ENCODE results near the gene UBE2K. TPM values are rescaled to one million over a fixed set of nuclear protein-coding genes. Genes with fewer than 3 reads are reported as not detected.

The UBE2K gene
- 24.0 and 27.8 TPM in 2 replicates for total RNA-seq

GRCh38 chr4:39697740-39698423, at the start of gene UBE2K:
UBE2K (plus strand) TSS chr4:39698136; CDS start chr4:39698328, 192 bp downstream.

Other genes starting within 250 kb of the UBE2K start
- gene RPL9, start 239.2 kb upstream of the UBE2K start, total RNA-seq = 797 and 920 TPM in 2 replicates
- 4.7 and 5.8 TPM in 2 replicates for gene LIAS, start 239.1 kb upstream of the UBE2K start, total RNA-seq
- gene UGDH, start 170.7 kb upstream of the UBE2K start, total RNA-seq = 79.7 and 154 TPM in 2 replicates
- gene SMIM14, start 59.3 kb upstream of the UBE2K start, total RNA-seq = 54.3 and 74.4 TPM in 2 replicates